ENCODE data around the gene SH2D3C.

GRCh38 chr9:127786773-127787104, 8.3 kb upstream of the SH2D3C start:
- TF ChIP-seq CTCF (IDR thresholded peaks at IDR 0.05; ENCODE audit: insufficient read depth, low read length, poor library complexity, severe bottlenecking): peak; percentile 32
- no peak for TF ChIP-seq EZH2phosphoT487 (conservative IDR thresholded peaks at IDR 0.05; ENCODE audit: low read length)

Data from SU-DHL-6 (cell line).